Transverse colon (tissue), 3 donors: Measurements from ENCODE around the gene ID1.

Experiments
- POLR2A ChIP-seq: fragments of 450-650 bp; IDR thresholded peaks from one replicate; pipeline ENCODE4 v1.6.1; 2016; ENCODE audit warnings: antibody characterized with exemption, mild to moderate bottlenecking, moderate library complexity
- TF ChIP-seq, protein P1 (sequence below), 5 experiments: fragments of 200-600 bp in 3 of 5; fragments of 450-650 bp in 2 of 5; sonication (generic) in 3 of 5; IDR thresholded peaks; 1 replicate in 2 of 5; 2 replicates in 3 of 5; pipeline ENCODE4 v1.5.1; 2016 to 2017; ENCODE audit warnings: antibody characterized with exemption in 5 of 5, inconsistent platforms in 3 of 5, mild to moderate bottlenecking in 2 of 5, moderate library complexity in 1 of 5

DNA sequence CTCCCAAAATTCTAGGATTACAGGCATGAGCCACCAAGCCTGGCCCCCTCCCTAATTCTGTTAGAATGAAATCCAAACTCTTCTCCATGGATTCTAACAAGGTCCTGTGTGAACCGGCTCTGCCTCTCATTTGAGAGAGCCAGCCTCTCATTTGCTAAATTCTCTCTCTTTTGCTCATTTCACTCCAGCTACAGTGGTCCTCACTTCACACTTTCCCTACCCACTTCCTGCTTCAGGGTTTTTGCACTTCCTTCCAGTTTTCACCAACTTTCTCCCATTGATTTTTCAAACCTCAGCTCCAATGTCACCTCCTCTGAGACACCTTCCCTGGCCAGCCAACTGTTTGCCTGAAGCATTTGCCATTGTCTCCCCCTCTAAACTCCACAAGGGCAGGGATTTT is 37.7 kb downstream of the ID1 start:
- TF ChIP-seq, protein P1, sequence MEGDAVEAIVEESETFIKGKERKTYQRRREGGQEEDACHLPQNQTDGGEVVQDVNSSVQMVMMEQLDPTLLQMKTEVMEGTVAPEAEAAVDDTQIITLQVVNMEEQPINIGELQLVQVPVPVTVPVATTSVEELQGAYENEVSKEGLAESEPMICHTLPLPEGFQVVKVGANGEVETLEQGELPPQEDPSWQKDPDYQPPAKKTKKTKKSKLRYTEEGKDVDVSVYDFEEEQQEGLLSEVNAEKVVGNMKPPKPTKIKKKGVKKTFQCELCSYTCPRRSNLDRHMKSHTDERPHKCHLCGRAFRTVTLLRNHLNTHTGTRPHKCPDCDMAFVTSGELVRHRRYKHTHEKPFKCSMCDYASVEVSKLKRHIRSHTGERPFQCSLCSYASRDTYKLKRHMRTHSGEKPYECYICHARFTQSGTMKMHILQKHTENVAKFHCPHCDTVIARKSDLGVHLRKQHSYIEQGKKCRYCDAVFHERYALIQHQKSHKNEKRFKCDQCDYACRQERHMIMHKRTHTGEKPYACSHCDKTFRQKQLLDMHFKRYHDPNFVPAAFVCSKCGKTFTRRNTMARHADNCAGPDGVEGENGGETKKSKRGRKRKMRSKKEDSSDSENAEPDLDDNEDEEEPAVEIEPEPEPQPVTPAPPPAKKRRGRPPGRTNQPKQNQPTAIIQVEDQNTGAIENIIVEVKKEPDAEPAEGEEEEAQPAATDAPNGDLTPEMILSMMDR (IDR thresholded peaks at IDR 0.05): no peak
- no peak for TF ChIP-seq POLR2A
